ENCODE data around the gene EFHD2.

The EFHD2 gene

GRCh38 chr1:15476927-15477326 is 67.2 kb downstream of the EFHD2 start:
- DNase-seq (ENCODE audit: low read depth, low spot score): no peak

GRCh38 chr1:15477646-15478212 is 68.0 kb downstream of the EFHD2 start:
- DNase-seq (ENCODE audit: low read depth, low spot score): no peak

Data from ELF-1 (cell line).